GM10248 (cell line): Measurements from ENCODE around the gene CCDC32.

Experiments
- CTCF ChIA-PET: fragments of 300-600 bp; sonication (Branson Sonifier 250); formaldehyde crosslinking; extraction: SDS; loops from one replicate; lab custom pipeline; 2021; ENCODE audit warnings: antibody characterized with exemption; lab: Yijun Ruan, JAX
- POLR2A ChIA-PET: fragments of 350-650 bp; sonication (Branson Sonifier 250); formaldehyde crosslinking; extraction: SDS; loops from one replicate; lab custom pipeline; 2020; ENCODE audit warnings: antibody characterized with exemption; lab: Yijun Ruan, JAX
- DNase-seq: peaks from one replicate; pipeline ENCODE4 v3.0.0; 2012; ENCODE audit errors: extremely low spot score
- TF ChIP-seq, protein P1 (sequence below): IDR thresholded peaks from 2 replicates; pipeline ENCODE4 v1.5.1; 2012; ENCODE audit warnings: mild to moderate bottlenecking, low read depth; ENCODE audit errors: extremely low read depth, missing control alignments, control extremely low read depth

CCDC32 gene

GRCh38 chr15:40569129-40569953 is 4.5 kb upstream of the CCDC32 start, which contains the start of gene RPUSD2:
TSS of gene RPUSD2 (plus strand) at chr15:40569299. CDS start at chr15:40569338, 39 bp downstream.
- peak; percentile 94 for DNase-seq
- ChIA-PET CTCF (interaction anchor here (0.7 to 2.2 kb wide), 11 partner anchors 8 to 325 kb away, joined by 3 to 15 read pairs (median 3); partner anchors contain the start of gene VPS18), POLR2A (interaction anchor here (0.6 to 1.1 kb wide), 4 partner anchors 19 to 25 kb away, joined by 3 to 5 read pairs (median 4); no protein-coding TSS in a partner anchor)
- TF ChIP-seq, protein P1, sequence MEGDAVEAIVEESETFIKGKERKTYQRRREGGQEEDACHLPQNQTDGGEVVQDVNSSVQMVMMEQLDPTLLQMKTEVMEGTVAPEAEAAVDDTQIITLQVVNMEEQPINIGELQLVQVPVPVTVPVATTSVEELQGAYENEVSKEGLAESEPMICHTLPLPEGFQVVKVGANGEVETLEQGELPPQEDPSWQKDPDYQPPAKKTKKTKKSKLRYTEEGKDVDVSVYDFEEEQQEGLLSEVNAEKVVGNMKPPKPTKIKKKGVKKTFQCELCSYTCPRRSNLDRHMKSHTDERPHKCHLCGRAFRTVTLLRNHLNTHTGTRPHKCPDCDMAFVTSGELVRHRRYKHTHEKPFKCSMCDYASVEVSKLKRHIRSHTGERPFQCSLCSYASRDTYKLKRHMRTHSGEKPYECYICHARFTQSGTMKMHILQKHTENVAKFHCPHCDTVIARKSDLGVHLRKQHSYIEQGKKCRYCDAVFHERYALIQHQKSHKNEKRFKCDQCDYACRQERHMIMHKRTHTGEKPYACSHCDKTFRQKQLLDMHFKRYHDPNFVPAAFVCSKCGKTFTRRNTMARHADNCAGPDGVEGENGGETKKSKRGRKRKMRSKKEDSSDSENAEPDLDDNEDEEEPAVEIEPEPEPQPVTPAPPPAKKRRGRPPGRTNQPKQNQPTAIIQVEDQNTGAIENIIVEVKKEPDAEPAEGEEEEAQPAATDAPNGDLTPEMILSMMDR = no peak

DNA sequence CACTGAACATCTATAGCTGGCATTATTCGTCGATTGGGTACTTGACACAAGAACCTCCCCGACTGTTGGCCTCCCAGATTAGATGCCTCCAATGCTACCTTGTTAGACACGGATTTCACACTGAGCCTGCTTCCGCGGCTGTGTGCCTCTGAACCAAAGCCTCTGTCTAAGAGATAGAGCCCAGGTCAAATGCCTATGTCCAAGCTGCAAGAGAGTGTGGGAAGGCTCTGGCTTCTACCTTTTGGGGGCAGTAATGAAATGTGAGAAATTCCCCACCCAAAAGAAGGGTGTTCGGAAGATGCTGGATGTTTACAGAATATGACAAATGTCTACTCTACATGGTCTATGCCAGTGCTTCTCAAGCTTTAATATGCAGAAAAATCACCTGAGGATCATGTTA is 2.3 kb upstream of the CCDC32 start:
- DNase-seq = no peak
- ChIA-PET POLR2A (no interaction called here), CTCF (interaction anchor here (0.8 to 2.6 kb wide), 11 partner anchors 12 to 327 kb away, joined by 3 to 10 read pairs (median 3); partner anchors contain the start of gene VPS18)
- TF ChIP-seq, protein P1 = peak; percentile 62

- no peak for DNase-seq
- TF ChIP-seq, protein P1 = no peak
Measured at GRCh38 chr15:40565333-40566238, 744 bp upstream of the CCDC32 start.

GRCh38 chr15:40563426-40563825 is 1.4 kb downstream of the CCDC32 start:
- TF ChIP-seq, protein P1 = no peak
- POLR2A ChIA-PET = no interaction called here
- CTCF ChIA-PET = interaction anchor here (1.3 kb wide), 1 partner anchor 13 kb away, joined by 3 read pairs; no protein-coding TSS in a partner anchor
- no peak for DNase-seq

More at GRCh38 chr15:40565333-40566238, 744 bp upstream of the CCDC32 start:
- POLR2A ChIA-PET = interaction anchor here (0.8 to 1.4 kb wide), 5 partner anchors 11 to 718 kb away, joined by 3 to 8 read pairs (median 4); no protein-coding TSS in a partner anchor
- CTCF ChIA-PET = interaction anchor here (0.7 to 2.6 kb wide), 16 partner anchors 9 to 329 kb away, joined by 3 to 9 read pairs (median 5); partner anchors contain the start of genes KNL1 and VPS18

GRCh38 chr15:40562691-40563090 is 2.2 kb downstream of the CCDC32 start:
- POLR2A ChIA-PET = interaction anchor here (0.6 kb wide), 1 partner anchor 9 kb away, joined by 4 read pairs; no protein-coding TSS in a partner anchor
- TF ChIP-seq, protein P1 = no peak
- CTCF ChIA-PET = interaction anchor here (1.3 kb wide), 1 partner anchor 12 kb away, joined by 3 read pairs; no protein-coding TSS in a partner anchor
- no peak for DNase-seq
